Kidney capillary endothelial cell (primary cell): ENCODE measurements around the gene KHDC4.
A peak's percentile ranks its signal among the peaks of the same experiment; 100 is the strongest.
"Not testable (repeated sequence)": the region's sequence is repeated elsewhere in the genome, so short reads cannot be mapped to it uniquely, and the experiment has no call there.

ENCODE experiments used
- DNase-seq: peaks from one replicate; pipeline ENCODE4 v3.0.0-alpha.2; 2018; ENCODE audit warnings: low spot score

Gene KHDC4

DNA sequence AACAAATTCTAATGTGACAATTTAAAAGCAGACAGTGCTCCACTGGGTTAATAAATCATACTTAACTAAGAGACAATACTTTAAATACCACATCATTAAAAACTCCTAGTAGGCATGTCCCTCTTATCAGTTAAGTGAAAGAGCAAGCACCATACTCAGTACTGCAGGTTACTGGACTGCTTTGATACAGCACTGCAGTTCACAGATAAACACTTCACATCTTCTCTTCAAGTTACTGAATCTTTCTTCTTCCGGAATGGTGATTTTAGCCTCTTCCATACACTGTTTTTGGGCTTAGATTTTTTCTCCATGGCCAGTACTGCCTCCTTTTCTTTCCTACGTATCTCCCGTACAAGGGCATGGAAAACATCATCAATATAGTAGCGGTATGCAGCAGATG, 34.1 kb downstream of the KHDC4 start:
- DNase-seq: no peak

- no peak for DNase-seq
Observed at GRCh38 chr1:155899683-155900082, 34.5 kb downstream of the KHDC4 start.

DNA sequence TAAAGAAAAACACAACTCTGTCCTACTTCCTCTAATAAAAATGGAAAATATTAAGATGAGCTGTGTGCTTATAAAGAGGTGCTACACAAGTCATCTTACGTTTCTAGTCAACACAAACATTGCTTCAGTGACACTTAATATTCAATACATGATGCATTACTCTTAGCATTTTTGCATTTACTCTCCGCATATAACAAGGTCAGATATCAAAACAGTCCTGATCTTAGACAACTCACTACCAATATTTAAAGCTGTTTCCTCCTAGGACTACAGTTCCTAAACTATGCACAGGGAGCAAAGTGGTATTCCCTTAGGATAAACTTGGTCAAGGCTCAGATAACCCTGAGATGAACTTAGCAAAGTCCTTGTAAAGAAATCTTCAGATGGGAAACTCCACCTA, 35.3 kb downstream of the KHDC4 start:
- DNase-seq: no peak

DNA sequence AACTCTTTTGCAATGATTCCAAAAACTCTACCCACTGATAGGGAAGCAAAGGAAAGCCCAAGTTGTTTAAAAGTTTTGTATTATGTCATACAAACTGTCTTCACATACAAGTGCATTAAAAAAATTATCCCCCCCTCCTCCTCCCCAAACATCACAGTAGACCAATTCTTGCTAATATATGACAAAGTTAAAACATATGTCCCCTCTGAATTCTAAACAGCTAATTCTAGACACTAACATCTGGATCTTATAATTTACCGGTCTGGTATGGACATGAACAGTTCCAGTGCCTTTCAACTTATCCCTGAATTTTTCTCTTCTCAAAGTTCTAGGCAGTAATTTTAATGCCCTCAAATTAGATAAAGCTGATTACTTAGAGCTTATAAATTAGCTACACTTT, 36.5 kb downstream of the KHDC4 start:
- no peak for DNase-seq

DNA sequence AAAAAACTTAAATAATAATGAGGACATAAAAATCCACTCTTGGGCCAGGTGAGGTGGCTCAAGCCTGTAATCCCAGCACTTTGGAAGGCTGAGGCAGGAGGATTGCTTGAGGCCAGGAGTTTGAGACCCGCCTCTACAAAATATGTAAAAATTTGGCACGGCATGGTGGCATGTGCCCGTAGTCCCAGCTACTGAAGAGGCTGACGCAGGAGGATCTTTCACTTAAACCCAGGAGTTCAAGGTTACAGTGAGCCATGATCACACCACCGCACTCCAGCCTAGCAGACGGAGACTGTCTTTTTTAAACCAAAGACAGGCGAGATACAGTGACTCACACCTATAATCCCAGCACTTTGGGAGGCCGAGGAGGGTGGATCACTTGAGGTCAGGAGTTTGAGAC, 37.7 kb downstream of the KHDC4 start:
- DNase-seq: not testable (repeated sequence)

- DNase-seq: not testable (repeated sequence)
Observed at GRCh38 chr1:155895617-155896016, 38.6 kb downstream of the KHDC4 start.

GRCh38 chr1:155893389-155894142, 40.6 kb downstream of the KHDC4 start:
- DNase-seq: peak; percentile 93

DNA sequence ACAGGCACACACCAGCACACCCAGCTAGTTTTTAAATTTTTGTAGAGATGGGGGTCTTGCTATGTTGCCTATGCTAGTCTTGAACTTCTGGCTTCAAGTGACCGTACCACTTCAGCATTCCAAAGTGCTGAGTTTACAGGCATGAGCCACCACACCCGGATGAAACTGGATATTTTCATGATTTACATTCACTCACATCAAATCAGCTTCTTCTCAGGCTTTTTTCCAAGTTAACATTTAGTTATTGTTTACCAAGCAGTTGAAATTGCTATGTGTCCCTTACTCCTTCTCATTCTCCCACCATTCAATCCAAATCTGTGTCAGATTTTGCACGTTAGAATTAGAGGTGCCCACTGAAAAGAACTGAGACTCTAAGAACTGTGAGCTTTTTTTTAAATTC, 41.4 kb downstream of the KHDC4 start:
- peak; percentile 75 for DNase-seq

DNA sequence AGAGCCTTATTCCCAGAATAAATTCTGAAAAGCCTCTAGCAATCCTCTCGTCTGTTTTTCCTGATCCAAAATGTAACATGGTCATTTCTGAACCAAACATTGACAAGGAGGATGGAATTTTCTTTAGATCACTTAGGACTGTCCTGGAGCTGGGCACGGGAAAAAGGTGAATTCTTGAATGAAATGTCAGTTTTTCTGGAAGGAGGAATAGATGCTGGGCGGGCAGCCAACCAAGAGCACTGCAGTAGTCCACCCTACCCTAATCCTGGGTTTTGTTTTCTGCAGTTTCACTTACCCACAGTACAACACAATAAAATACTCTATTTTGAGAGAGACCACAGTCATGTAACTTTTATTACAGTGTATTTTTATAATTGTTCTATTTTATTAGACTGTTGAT, 44.0 kb downstream of the KHDC4 start:
- no peak for DNase-seq

- DNase-seq: no peak
Observed at GRCh38 chr1:155889566-155889965, 44.6 kb downstream of the KHDC4 start.

DNA sequence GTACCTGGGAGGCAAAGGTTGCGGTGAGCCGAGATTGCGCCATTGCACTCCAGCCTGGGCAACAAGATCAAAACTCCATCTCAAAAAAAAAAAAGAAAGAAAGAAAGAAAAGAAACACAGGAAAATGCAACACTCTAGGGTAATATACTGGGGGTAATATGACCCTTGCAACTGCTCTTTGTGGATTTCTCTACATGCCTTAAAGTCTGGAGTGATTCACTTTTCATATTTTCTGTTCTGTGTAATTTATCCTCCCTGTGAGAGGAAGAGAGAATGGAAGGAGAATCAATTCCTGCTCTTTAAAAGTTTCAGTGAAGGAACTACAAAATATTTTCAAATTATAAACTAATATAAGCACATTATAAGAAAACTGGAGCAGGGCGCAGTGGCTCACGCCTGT, 45.7 kb downstream of the KHDC4 start:
- no peak for DNase-seq

DNA sequence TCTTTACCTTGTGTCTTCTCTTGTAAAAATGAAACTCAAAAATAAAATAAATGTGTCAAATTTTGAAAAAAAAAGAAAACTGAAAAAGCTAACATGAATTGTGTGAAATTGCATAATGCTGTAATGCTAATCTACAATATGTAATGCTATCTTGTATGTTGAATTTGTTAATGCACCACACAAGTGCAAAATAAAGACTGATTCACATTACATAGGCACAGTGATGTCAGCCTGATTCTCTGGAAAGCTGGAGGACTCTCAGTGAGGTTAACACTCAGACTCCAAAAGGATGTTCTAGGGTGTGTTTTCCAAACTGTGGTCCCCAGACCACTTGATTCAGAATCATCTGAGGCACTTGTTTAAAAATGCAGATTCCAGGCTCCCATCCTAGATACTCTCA, 49.2 kb downstream of the KHDC4 start:
- DNase-seq: no peak

DNA sequence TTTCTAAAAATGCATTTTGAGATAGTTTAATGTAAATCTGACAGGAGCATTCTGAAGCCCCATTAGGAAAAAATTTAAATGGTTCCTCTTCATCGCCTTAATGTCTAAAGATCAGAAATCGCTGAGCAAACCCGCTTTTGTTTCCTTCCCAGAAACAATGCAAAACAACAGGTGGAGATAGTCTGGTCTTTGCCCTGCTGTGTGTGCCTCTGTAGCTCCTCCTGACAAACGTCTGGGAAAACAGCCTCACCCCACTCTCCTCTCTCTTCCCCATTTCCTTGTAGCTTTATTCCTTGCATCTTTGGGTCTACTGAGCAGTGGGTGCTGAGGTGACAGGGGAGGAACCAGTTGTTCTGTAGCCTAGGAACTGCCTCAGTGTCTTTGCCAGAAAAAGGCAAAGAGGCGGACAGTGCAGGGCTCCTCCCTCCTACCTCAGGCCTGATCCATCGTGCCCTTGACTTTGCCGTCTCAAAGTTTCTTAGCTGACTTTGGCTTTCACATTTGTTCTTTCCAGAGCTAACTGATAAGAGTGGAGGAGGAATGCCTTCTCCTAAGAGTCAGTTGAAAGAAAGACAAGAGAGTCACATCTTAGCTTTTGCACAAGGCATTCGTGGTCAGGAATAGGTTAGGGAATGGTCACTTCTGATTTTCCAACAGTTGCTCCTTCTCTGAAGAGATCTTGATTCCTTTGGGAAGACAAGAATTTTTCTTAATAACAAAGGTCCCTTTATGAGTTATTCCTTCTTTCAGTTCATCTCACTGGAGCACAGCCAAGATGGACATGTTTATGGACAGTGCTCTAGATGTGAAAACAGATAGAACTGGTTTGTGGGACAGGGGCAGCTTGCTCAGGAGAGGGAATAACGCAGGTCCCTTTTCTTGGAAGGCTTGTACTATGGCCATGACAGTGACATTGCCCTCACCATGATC, 49.9 kb downstream of the KHDC4 start:
- no peak for DNase-seq

DNA sequence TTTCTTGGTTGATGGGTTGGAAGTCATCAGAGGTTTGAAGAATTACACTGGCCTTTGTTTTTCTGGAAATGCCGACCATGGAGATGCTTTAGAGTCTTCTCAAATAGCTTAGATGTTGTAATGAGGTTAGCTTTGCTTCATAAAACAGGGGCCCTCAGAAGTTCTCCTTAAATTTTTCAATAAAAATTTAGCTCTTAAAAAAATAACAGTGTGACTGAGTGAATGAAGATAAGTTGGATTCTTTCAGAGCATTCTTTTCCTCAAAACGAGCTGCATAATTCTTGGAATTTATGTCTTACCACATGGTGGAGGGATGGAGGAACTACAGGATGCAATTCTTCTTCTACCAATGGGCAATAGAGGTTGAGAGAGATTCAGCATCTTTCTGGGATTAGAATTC, 51.4 kb downstream of the KHDC4 start:
- no peak for DNase-seq

DNA sequence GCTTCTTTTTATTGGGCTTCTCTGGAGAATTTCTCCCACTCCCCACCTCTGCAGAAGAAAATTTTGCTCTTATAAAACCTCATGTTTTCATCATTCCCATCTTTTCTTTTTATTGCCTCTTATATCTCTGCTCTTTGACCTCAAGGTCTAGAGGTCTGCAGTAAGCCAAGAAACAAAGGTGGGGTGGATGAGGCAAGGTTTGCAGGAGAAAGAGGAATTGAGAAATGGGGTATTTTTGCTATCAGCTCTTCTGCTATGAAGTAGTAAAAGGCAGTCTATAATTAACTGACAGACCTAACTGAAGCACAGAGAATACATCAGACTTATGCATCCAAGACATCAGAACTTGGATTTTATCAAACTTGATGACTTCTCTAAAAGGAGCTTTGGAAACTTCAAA, 52.0 kb downstream of the KHDC4 start:
- no peak for DNase-seq

- DNase-seq: no peak
Observed at GRCh38 chr1:155880950-155881349, 53.3 kb downstream of the KHDC4 start.

DNA sequence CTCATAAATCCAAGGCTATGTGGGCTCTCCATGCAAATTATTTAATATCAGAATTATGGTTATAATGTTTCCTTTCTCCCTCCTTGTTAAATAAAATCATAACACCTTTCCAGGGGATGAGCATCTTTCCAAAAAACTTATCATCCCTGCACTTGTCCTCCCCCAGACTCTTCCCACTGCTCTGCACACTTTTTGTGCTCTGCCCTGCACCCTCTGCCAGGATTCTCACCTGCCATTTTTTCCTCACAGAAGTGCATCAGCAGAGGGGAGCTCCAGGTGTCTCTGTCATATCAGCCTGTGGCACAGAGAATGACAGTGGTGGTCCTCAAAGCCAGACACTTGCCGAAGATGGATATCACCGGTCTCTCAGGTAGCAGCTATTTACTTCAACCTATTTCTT, 54.0 kb downstream of the KHDC4 start:
- DNase-seq: no peak

- DNase-seq: no peak
Observed at GRCh38 chr1:155877945-155878344, 56.3 kb downstream of the KHDC4 start.

DNA sequence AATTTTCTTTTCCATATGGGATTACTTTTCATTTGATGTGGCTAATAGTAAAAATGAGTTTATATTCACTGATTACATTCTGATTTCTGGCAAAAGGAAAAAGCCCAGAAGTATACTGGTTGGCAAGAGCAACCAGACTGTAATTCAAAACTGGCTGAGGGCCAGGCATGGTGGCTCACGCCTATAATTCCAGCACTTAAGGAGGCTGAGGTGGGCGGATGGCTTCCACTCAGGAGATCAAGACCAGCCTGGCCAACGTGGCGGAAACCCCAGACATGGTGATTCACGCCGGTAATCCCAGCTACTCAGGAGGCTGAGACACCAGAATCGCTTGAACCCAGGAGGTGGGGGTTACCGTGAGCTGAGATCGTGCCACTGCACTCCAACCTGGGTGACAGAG, 60.4 kb downstream of the KHDC4 start:
- no peak for DNase-seq

GRCh38 chr1:155872527-155872926, 61.7 kb downstream of the KHDC4 start:
- DNase-seq: no peak

DNA sequence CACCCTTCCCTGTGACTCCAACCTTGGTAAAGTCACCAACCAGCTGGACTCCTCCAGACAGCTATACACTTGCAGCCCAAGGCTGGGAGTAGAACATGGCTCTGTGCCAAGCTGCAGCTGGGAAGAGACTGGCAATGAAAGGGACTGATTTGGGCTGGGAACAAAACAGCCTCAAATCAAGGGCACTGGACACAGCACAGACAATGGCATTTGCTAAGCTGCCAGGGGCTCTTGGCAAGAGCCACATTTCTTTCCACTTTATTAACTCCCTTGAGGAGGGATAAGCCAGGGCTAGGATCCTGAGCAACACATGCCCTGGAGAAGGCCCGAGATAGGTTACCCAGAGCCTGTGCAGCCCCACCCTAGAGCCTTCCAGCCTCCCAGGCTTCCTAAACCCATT, 62.8 kb downstream of the KHDC4 start:
- no peak for DNase-seq

- DNase-seq: no peak
Observed at GRCh38 chr1:155867766-155868165, 66.4 kb downstream of the KHDC4 start.

DNA sequence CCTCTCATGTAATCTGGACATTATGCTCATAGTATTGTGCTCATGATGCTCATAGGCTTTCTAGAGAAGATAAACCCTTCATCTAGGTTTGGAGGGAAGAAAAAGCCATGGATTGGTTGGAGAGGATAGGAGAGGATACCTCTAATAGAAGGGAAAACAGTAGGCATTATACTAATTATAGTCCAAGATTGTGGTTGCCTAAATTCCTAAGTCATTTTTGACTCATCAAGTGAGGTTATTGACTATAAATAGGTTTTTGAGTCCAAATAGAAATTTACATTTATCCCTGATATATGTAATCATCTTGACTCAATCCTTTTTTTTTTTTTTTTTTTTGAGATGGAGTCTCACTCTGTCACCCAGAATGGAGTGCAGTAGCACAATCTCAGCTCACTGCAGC, 69.8 kb downstream of the KHDC4 start:
- no peak for DNase-seq
